Adipose tissue (tissue), 3 donors: ENCODE measurements around the gene RABGAP1L. TPM values are rescaled to one million over a fixed set of nuclear protein-coding genes. Genes with fewer than 3 reads are reported as not detected.
"Not testable (repeated sequence)": the region's sequence is repeated elsewhere in the genome, so short reads cannot be mapped to it uniquely, and the experiment has no call there.

ENCODE experiments used
- H3K27ac ChIP-seq: one replicate; pipeline ENCODE4 v1.5.1; 2013; ENCODE audit warnings: low read depth, low read length
- WGBS, 3 donors: extraction: QIAGEN DNeasy Blood & Tissue Kit; methylation state at CpG; one replicate each; pipeline ENCODE4 v1.1.7; 2013; 5-methylcytosine and 5-hydroxymethylcytosine counted together
- polyA plus RNA-seq, 3 donors: library from polyadenylated mRNA; stranded (reverse); fragments of 200-250 nt; gene quantifications; one replicate each; pipeline ENCODE4 v1.2.3, GENCODE V29; 2013
- donor health status: healthy with polysubstance abuse.
- donor health status: Bipolar disorder and iron deficiency.
- donor health status: healthy.

RABGAP1L gene
- 10 to 100 TPM in 2 of 3 donors, 1 to 10 TPM in 1; 7.6 to 13.5 (median 10.3) TPM for polyA plus RNA-seq

DNA sequence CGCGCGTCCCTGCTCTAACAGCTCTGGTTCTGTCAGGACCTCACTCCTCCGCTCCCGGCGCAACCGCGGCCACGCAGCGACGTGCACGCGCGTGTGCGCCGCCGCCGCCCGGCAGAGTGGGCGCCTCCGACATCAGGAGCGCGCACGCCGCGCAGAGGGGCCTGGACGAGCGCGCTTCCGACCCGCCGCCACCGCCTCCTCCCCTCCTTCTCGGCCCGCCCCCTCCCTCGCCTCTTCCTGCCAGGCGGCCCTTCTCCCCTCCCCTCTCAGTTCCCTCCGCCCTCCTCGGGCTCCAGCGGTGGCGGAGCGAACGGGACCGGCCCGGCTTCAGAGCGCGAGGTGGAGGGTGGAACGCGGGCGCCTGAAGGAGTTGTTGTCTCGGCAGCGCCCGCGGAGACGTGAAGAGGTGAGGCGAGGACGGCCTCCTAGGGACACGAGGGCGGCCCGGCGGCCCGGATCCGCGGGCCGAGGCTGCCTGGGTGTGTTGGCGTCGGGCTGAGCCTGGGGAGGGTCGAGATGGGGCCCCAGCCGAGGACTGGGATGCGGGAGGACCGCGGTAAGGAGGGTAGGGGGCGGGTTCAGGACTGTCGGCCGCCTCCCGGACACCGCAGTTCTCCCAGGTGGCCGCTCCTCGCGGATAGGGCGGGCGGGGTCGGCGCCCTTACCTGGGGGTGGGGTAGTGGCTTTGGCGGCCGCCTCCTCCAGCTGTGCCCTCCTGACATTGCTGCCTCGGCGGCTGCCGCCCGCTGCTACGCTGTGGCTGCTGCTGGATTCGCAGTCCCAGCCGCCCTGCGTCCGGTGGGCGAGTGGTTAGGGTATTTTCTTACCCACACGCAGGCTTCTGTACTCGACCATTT lies at the start of gene RABGAP1L:
RABGAP1L (plus strand) TSS at position 269 of the 857 bp plus-strand sequence.
- 0 to 1% (median 0%) methylated on average over 83 to 97 of the region's 98 CpGs for WGBS, 3 donors
- no peak within 1 kb of the TSS for H3K27ac ChIP-seq

DNA sequence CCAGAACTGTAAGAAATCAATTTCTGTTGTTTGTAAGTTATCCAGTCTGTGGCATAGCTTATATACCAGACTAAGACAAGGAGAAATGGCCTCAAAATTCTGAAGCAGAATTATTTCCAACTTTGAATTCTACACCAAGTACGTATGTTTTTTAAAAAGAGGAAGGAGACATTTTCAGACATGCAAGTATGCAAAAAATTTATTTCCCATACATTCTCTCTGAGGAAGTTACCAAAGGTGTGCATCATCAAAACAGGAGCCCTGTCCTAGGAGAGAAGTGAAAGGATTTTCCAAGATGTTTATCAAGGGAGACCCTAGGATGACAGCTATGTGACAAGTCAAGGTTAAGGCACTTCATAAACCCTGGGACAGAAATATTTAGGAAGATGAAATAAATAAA lies 49.3 kb upstream of the RABGAP1L start:
- WGBS, 3 donors = 36 to 59% (median 52%) methylated on average over 1 of the region's 1 CpG
- H3K27ac ChIP-seq = no peak overlapping the region

DNA sequence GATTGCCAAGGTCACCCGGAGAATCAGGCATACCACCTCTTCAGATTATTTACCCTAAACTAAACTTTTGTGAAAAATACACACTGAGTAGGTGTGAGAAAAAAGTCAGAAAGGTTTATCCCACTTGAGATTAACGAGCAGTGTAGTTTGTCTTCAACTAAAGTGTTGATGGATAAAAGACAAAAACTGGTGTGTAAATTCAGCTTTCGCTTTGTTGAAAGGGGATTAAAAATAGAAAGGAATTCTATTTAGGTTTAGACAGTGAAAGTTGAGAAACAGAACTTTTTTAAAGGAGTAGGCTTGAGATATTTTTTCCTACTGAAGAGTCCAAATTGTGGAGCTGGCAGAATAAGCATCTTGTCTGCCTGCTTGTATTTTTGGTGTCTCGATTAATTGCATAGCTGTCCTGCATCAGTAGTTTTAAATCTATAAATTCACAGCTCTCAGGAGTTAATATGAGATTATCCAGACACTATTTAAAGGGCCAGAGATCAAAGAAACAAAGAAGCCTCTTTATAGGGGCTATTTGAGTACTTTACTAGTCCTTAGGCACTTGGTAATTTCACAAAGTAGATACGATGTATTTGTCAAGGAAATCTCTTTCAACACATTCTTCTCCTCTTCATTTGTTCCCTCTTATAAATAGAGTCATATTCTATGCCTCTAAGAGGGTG lies 46.7 kb upstream of the RABGAP1L start:
- H3K27ac ChIP-seq = no peak overlapping the region
- WGBS, 3 donors = 39 to 53% (median 47%) methylated on average over 5 of the region's 5 CpGs

DNA sequence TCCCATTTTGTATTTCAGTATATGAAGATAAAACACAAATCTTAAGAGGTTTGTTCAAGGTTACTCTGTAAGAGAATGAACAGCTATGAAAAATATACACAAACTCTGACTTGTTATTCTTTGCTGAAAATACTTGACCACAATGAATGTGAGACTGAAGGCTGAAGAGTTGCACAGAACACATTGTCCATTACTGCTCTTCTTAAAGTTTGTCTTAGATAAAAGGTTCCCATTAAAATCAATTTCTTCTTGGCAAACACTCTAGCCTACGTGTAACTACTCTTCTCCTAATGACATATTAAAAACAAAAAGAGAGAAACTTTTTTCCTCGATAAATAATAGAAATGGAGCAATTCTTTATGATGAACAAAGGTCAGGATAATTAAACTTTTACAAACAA lies 45.2 kb upstream of the RABGAP1L start:
- 45 to 83% (median 79%) methylated on average over 2 of the region's 2 CpGs for WGBS, 3 donors
- H3K27ac ChIP-seq = no peak overlapping the region

DNA sequence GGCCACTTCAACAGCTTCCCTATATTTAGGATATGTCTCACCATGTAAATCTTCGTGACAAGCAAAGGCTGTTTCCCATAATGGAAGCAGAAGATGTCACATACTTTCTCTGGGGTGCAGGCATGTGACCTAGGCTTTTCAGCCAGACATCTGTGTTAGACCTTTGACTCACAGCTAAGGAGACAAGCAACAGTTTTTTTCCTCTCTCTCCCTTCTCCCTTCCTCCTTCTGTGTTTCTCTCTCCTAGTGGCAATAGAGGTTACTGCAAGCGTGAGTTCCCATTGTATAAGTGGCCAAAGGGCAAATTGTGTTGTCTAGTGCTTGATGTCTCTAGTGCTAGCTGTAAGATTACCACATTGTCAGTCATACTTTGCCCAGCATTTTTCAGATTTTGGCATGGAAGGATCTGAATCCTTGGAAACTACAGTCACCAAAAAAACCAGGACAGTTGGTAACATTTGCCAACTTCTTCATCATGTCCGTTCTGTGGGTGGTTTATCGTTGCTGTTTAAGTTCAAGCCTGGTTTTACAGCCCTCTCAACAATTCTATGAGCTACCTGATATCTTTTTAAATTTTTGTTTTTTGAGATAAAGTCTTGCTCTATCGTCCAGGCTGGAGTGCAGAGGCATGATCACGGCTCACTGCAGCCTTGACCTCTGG lies 44.4 kb upstream of the RABGAP1L start:
- no peak overlapping the region for H3K27ac ChIP-seq
- 74 to 83% (median 75%) methylated on average over 6 of the region's 6 CpGs for WGBS, 3 donors

DNA sequence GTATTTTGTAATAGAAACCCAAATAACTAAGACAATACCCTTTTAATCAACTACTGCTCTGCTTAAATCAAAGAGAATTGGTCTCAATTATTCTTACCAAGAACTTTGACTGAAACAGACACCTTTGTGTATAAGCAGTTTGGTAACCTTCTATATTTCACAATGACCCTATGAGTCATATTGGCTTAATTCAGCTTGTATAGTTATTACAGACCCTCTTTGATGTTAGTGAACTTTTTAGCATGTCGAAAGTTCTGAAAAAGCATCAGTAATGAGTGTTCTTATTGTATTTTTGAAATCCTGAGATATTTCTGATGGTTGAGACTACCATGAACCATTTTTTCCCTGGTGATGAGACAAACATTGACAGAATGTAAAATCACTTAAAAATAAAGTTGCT lies 43.3 kb upstream of the RABGAP1L start:
- WGBS, 3 donors = 83 to 96% (median 92%) methylated on average over 1 of the region's 1 CpG

GRCh38 chr1:174118751-174119150 lies 40.6 kb upstream of the RABGAP1L start:
- H3K27ac ChIP-seq = no peak overlapping the region

More for the DNA sequence above, 43.3 kb upstream of the RABGAP1L start:
- H3K27ac ChIP-seq = no peak overlapping the region

- 84 to 97% (median 88%) methylated on average over 1 of the region's 1 CpG for WGBS, 3 donors
- not testable (repeated sequence) for H3K27ac ChIP-seq
Observed at GRCh38 chr1:174122318-174122717, 37.0 kb upstream of the RABGAP1L start.

- no peak overlapping the region for H3K27ac ChIP-seq
Observed at GRCh38 chr1:174123843-174124242, 35.5 kb upstream of the RABGAP1L start.

DNA sequence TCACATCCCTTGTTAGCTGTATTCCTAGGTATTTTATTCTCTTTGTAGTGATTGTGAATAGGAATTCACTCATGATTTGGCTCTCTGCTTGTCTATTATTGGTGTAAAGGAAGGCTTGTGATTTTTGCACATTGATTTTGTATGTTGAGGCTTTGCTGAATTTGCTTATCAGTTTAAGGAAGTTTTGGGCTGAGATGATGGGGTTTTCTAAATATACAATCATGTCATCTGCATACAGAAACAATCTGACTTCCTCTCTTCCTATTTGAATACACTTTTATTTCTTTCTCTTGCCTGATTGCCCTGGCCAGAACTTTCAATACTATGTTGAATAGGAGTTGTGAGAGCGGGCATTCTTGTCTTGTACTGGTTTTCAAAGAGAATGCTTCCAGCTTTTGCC lies 32.1 kb upstream of the RABGAP1L start:
- not testable (repeated sequence) for H3K27ac ChIP-seq
- 43 to 98% (median 97%) methylated on average over 1 of the region's 1 CpG for WGBS, 3 donors

DNA sequence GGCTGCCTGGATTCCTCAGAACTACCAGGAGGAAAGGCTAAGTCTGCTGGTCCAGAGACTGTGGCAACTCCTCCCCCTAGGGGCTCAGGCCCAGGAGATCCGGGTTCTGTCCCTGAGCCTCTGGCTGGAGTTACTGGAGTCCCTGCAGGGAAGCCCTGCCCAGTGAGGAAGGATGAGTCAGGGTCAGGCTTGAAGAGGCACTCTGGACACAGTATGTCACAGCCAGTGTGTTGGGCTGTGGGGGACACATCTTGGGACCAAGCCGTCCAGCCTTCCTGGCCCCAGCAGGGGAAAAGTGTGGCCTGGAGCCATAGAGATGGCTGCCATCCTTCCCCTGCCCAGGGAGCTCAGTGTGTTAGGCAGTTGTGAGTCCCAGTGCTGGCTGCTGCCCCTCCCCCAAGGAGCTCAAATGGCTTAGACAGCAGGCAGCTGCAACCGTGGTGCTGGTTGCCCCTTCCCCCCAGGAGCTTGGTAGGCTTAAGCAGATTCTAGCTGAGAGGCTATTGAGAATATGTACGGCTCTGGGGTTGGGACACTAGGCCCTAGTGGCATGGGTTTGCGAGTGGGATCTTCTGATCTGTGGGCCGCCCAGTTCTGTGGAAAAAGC lies 28.2 kb upstream of the RABGAP1L start:
- 70 to 77% (median 72%) methylated on average over 6 of the region's 6 CpGs for WGBS, 3 donors
- H3K27ac ChIP-seq = no peak overlapping the region

GRCh38 chr1:174134003-174134659 lies 25.2 kb upstream of the RABGAP1L start:
- WGBS, 3 donors = 89 to 96% (median 91%) methylated on average over 3 of the region's 3 CpGs

GRCh38 chr1:174135211-174135610 lies 24.1 kb upstream of the RABGAP1L start:
- 60 to 68% (median 63%) methylated on average over 2 of the region's 2 CpGs for WGBS, 3 donors
- no peak overlapping the region for H3K27ac ChIP-seq

More at GRCh38 chr1:174134003-174134659, 25.2 kb upstream of the RABGAP1L start:
- no peak overlapping the region for H3K27ac ChIP-seq

GRCh38 chr1:174136714-174137113 lies 22.6 kb upstream of the RABGAP1L start:
- 82 to 100% (median 86%) methylated on average over 1 of the region's 1 CpG for WGBS, 3 donors
- H3K27ac ChIP-seq = no peak overlapping the region

GRCh38 chr1:174142836-174143235 lies 16.5 kb upstream of the RABGAP1L start:
- no peak overlapping the region for H3K27ac ChIP-seq
- 89 to 93% (median 90%) methylated on average over 5 of the region's 5 CpGs for WGBS, 3 donors

- WGBS, 3 donors = 66 to 79% (median 74%) methylated on average over 12 of the region's 12 CpGs
- H3K27ac ChIP-seq = not testable (repeated sequence)
Observed at GRCh38 chr1:174143727-174144396, 15.5 kb upstream of the RABGAP1L start.

DNA sequence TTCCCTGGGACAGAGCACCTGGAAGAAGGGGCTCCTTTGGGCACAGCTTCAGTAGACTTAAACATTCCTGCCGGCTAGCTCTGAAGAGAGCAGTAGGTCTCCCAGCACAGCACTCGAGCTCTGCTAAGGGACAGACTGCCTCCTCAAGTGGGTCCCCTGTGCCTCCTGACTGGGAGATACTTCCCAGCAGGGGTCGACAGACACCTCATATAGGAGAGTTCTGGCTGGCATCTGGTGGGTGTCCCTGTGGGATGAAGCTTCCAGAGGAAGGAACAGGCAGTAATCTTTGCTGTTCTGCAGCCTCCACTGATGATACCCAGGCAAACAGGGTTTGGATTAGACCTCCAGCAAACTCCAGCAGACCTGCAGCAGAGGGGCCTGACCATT lies 14.9 kb upstream of the RABGAP1L start:
- not testable (repeated sequence) for H3K27ac ChIP-seq
- 62 to 87% (median 81%) methylated on average over 3 of the region's 3 CpGs for WGBS, 3 donors

- 53 to 77% (median 62%) methylated on average over 4 of the region's 4 CpGs for WGBS, 3 donors
- no peak overlapping the region for H3K27ac ChIP-seq
Observed at GRCh38 chr1:174149216-174149615, 10.1 kb upstream of the RABGAP1L start.
